ENCODE measurements around the gene SDHAF4.

GRCh38 chr6:70547905-70548304 is 18.8 kb upstream of the SDHAF4 start:
- TF ChIP-seq CTCF (IDR thresholded peaks at IDR 0.05) (no peak), POLR2A (IDR thresholded peaks at IDR 0.05) (no peak), POLR2AphosphoS5 (IDR thresholded peaks at IDR 0.05) (no peak)

All from stomach (tissue), 4 donors.